ENCODE measurements around the gene RORB.
A peak's percentile ranks its signal among the peaks of the same experiment; 100 is the strongest.

The RORB gene

DNA sequence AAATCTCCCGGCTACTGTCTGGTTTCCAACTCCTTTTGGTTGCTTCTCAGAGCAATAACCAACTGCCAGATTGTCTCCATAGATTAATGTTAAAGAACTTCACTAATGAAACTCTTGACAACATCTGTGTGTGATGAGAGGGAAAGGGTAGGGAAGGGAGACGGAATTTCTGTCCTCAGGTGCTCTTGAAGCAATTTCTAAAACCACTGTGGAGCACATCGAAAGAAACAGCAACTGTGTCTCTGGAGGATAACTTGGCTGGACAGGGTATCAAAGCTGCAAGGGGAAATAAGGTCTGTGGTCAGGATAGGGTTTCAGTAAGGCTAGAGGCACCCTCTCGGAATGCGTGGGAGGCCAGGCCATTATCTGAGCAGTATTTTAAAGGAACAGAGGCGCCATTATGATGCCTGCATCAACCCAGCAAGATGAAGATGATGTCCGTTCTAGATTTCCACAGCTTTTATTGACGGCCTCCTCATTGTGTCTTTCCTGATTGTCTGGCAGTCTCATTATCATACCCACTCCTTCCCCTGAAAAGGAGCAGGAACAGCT lies 76.6 kb downstream of the RORB start:
- no peak overlapping the region for H3K4me3 ChIP-seq (ENCODE audit: low read depth, low read length)
- TF ChIP-seq, protein P1, sequence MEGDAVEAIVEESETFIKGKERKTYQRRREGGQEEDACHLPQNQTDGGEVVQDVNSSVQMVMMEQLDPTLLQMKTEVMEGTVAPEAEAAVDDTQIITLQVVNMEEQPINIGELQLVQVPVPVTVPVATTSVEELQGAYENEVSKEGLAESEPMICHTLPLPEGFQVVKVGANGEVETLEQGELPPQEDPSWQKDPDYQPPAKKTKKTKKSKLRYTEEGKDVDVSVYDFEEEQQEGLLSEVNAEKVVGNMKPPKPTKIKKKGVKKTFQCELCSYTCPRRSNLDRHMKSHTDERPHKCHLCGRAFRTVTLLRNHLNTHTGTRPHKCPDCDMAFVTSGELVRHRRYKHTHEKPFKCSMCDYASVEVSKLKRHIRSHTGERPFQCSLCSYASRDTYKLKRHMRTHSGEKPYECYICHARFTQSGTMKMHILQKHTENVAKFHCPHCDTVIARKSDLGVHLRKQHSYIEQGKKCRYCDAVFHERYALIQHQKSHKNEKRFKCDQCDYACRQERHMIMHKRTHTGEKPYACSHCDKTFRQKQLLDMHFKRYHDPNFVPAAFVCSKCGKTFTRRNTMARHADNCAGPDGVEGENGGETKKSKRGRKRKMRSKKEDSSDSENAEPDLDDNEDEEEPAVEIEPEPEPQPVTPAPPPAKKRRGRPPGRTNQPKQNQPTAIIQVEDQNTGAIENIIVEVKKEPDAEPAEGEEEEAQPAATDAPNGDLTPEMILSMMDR (conservative IDR thresholded peaks at IDR 0.05; ENCODE audit: low read depth, low read length): no peak
- peak; percentile 53 for DNase-seq (ENCODE audit: low read depth)

- no peak overlapping the region for H3K4me3 ChIP-seq (ENCODE audit: low read depth, low read length)
- DNase-seq (ENCODE audit: low read depth): no peak
- TF ChIP-seq, protein P1 (conservative IDR thresholded peaks at IDR 0.05; ENCODE audit: low read depth, low read length): no peak
Measured at GRCh38 chr9:74576176-74576575, 79.0 kb downstream of the RORB start.

DNA sequence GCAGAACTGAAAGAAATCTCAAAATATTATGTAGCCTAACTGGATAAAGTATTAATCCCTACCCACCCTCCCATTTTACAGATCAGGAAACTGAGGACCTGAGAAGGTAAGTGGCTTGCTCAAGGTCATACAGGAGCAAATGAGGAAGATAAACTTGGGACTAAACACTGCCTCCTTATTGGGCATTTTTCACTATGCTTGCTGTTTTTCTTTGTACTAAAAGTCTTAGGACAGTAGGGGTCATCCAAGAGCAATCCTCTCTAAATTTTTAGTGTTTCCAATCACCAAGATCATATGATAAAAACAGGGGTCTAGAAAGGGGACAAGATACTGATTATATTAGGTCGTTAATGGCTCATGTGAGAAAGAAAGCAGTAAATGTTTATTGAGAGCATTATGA lies 80.8 kb downstream of the RORB start:
- peak; percentile 28 for DNase-seq (ENCODE audit: low read depth)
- H3K4me3 ChIP-seq (ENCODE audit: low read depth, low read length): no peak overlapping the region
- TF ChIP-seq, protein P1 (conservative IDR thresholded peaks at IDR 0.05; ENCODE audit: low read depth, low read length): peak; percentile 58

DNA sequence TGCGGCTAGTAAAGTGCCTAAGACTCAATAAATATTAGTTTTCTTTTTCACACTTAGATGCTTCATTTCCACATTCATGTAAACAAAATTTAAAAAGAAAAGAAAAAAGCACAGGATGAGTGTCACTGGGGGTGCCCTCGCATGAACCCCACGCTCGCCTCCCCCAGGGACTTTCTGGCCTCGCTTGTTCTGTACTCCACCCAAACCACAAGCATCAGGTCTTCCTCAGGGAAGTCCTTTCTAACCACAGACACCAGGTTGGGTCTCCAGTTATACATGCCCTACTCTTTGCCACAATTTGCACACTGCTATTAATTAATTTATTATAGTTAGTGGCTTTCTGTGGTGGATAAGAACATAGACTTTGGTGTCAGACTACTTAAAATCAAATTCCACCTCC lies 92.4 kb downstream of the RORB start:
- H3K4me3 ChIP-seq (ENCODE audit: low read depth, low read length): no peak overlapping the region
- TF ChIP-seq, protein P1 (conservative IDR thresholded peaks at IDR 0.05; ENCODE audit: low read depth, low read length): no peak
- DNase-seq (ENCODE audit: low read depth): no peak

- DNase-seq (ENCODE audit: low read depth): no peak
- TF ChIP-seq, protein P1 (conservative IDR thresholded peaks at IDR 0.05; ENCODE audit: low read depth, low read length): no peak
Measured at GRCh38 chr9:74595286-74595685, 98.2 kb downstream of the RORB start.

DNA sequence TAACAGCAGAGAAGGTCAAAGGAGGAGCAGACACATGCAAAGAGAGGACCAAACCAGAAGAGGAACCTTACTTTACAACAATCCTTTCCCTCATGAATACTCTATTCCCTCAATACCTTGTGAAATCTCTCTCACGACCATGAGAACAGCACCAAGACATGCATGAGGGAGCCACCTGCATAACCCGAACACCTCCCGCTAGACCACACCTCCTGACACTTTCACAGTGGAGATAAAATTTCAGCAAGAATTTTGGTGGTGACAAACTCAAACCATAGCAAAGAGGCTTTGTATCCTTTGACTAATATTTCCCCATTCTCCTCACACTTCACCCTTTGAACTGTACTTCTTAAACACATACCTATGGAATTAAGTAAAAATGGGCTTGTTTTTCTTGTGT lies 101.7 kb downstream of the RORB start:
- TF ChIP-seq, protein P1 (conservative IDR thresholded peaks at IDR 0.05; ENCODE audit: low read depth, low read length): no peak
- H3K4me3 ChIP-seq (ENCODE audit: low read depth, low read length): no peak overlapping the region
- DNase-seq (ENCODE audit: low read depth): no peak

More at GRCh38 chr9:74595286-74595685, 98.2 kb downstream of the RORB start:
- H3K4me3 ChIP-seq (ENCODE audit: low read depth, low read length): no peak overlapping the region

- DNase-seq (ENCODE audit: low read depth): peak; percentile 38
- no peak overlapping the region for H3K4me3 ChIP-seq (ENCODE audit: low read depth, low read length)
- TF ChIP-seq, protein P1 (conservative IDR thresholded peaks at IDR 0.05; ENCODE audit: low read depth, low read length): no peak
Measured at GRCh38 chr9:74609671-74610405, 112.7 kb downstream of the RORB start.

Measured in choroid plexus epithelial cell (primary cell).